A549 (cell line): ENCODE results near the gene ANXA6. TPM values are rescaled to one million over a fixed set of nuclear protein-coding genes. Genes with fewer than 3 reads are reported as not detected.

Source experiments
- ATAC-seq, 2 experiments: fragments of 200-7000 bp in 1 of 2; fragments of >200 bp in 1 of 2; cut with Nextera tagmentation in 1 of 2; cut with Tn5 transposase in 1 of 2; 3 replicates each; pipeline versions ENCODE4 v1.8.0 to v1.9.1; 2018 to 2020; ENCODE audit warnings: mild to moderate bottlenecking in 1 of 2, moderate library complexity in 1 of 2
- CTCF ChIA-PET: fragments of 300-600 bp; sonication (Branson Sonifier 250); formaldehyde crosslinking; extraction: SDS; loops from one replicate; lab custom pipeline; 2021; ENCODE audit warnings: antibody characterized with exemption, inconsistent platforms; lab: Yijun Ruan, JAX
- POLR2A ChIA-PET: fragments of 350-600 bp; formaldehyde crosslinking; extraction: SDS; loops from one replicate; lab custom pipeline; 2021; ENCODE audit warnings: antibody characterized with exemption, inconsistent platforms; lab: Yijun Ruan, JAX
- DNase-seq, 2 experiments: peaks; one replicate each; pipeline versions ENCODE4 v3.0.0 to v3.0.0-alpha.2; 2011 to 2016; ENCODE audit warnings: low read depth in 1 of 2, low spot score in 1 of 2
- FAIRE-seq: peaks from 2 replicates; lab custom pipeline; 2011; peaks lifted over from hg19 to GRCh38; lab: Jason Lieb, UNC
- H3K27ac ChIP-seq, 2 experiments: fragments of >200 bp; sonication (Bioruptor Twin); formaldehyde crosslinking; 3 replicates each; pipeline ENCODE4 v1.5.1; 2016 to 2017
- H3K4me1 ChIP-seq: fragments of >200 bp; sonication (Bioruptor Twin); formaldehyde crosslinking; 3 replicates; pipeline ENCODE4 v1.6.1; 2016
- H3K4me2 ChIP-seq: fragments of >200 bp; sonication (Bioruptor Twin); formaldehyde crosslinking; 3 replicates; pipeline ENCODE4 v1.6.1; 2016
- H3K4me3 ChIP-seq: fragments of >200 bp; sonication (Bioruptor Twin); formaldehyde crosslinking; 3 replicates; pipeline ENCODE4 v1.5.1; 2016
- H3K9me3 ChIP-seq: fragments of >200 bp; sonication (Bioruptor Twin); formaldehyde crosslinking; 3 replicates; pipeline ENCODE4 v1.6.1; 2016
- CHD4 ChIP-seq: fragments of 200-600 bp; sonication (generic); IDR thresholded peaks from 2 replicates; pipeline ENCODE4 v1.6.1; 2016; ENCODE audit warnings: antibody characterized with exemption, mild to moderate bottlenecking, borderline replicate concordance
- E2F6 ChIP-seq: IDR thresholded peaks from 2 replicates; pipeline ENCODE4 v1.6.1; 2012; ENCODE audit warnings: low read depth, borderline replicate concordance
- EP300 ChIP-seq, 2 experiments: fragments of >200 bp; sonication (Bioruptor Twin); formaldehyde crosslinking; IDR thresholded peaks; 2 replicates in 1 of 2; 3 replicates in 1 of 2; pipeline ENCODE4 v1.6.1; 2016 to 2017
- FOSB ChIP-seq: fragments of 250-450 bp; sonication (Bioruptor Pico); IDR thresholded peaks from 2 replicates; pipeline ENCODE4 v1.5.0; 2020; ENCODE audit warnings: mild to moderate bottlenecking, moderate library complexity
- FOSL2 ChIP-seq, 2 experiments: fragments of 450-650 bp in 1 of 2; fragments of >200 bp in 1 of 2; sonication (Bioruptor Twin) in 1 of 2; formaldehyde crosslinking; IDR thresholded peaks; 2 replicates each; pipeline versions ENCODE4 v1.5.0 to v1.6.1; 2016 to 2020; ENCODE audit warnings: mild to moderate bottlenecking in 1 of 2, moderate library complexity in 1 of 2
- HDAC2 ChIP-seq: fragments of 200-600 bp; sonication (generic); IDR thresholded peaks from 2 replicates; pipeline ENCODE4 v1.6.1; 2016
- HMGXB4 ChIP-seq: fragments of 250-450 bp; sonication (Bioruptor Pico); IDR thresholded peaks from 2 replicates; pipeline ENCODE4 v1.5.0; 2021; ENCODE audit warnings: mild to moderate bottlenecking, moderate library complexity, borderline replicate concordance
- HOXA7 ChIP-seq: fragments of 250-450 bp; sonication (Bioruptor Pico); IDR thresholded peaks from 2 replicates; pipeline ENCODE4 v1.5.0; 2020; ENCODE audit warnings: mild to moderate bottlenecking, moderate library complexity
- JUNB ChIP-seq: fragments of >200 bp; sonication (Bioruptor Twin); formaldehyde crosslinking; IDR thresholded peaks from 2 replicates; pipeline ENCODE4 v1.6.1; 2016
- KDM1A ChIP-seq: fragments of 200-600 bp; sonication (generic); IDR thresholded peaks from 2 replicates; pipeline ENCODE4 v1.6.1; 2016; ENCODE audit warnings: low read depth, mild to moderate bottlenecking
- MYC ChIP-seq: IDR thresholded peaks from 2 replicates; pipeline ENCODE4 v1.6.1; 2012; ENCODE audit warnings: mild to moderate bottlenecking, inconsistent platforms, low read length, improper control_type of control experiment, borderline replicate concordance
- NFE2L2 ChIP-seq: fragments of 150-350 bp; conservative IDR thresholded peaks from 2 replicates; pipeline ENCODE4 v1.6.1; 2014; ENCODE audit warnings: low read length
- POLR2AphosphoS2 ChIP-seq: conservative IDR thresholded peaks from 2 replicates; pipeline ENCODE4 v1.6.1; 2012; ENCODE audit warnings: low read length, improper control_type of control experiment, inconsistent platforms
- RAD21 ChIP-seq, 2 experiments: fragments of >200 bp in 1 of 2; sonication (Bioruptor Twin) in 1 of 2; formaldehyde crosslinking in 1 of 2; IDR thresholded peaks in 1 of 2; conservative IDR thresholded peaks in 1 of 2; 2 replicates in 1 of 2; 3 replicates in 1 of 2; pipeline ENCODE4 v1.6.1; 2012 to 2018; ENCODE audit warnings: inconsistent platforms in 1 of 2
- RARB ChIP-seq: fragments of 250-450 bp; sonication (Bioruptor Pico); IDR thresholded peaks from 2 replicates; pipeline ENCODE4 v1.8.0; 2021; ENCODE audit warnings: mild to moderate bottlenecking, moderate library complexity
- RCOR1 ChIP-seq: fragments of 150-350 bp; IDR thresholded peaks from 2 replicates; pipeline ENCODE4 v1.6.1; 2014; ENCODE audit warnings: antibody characterized with exemption, low read length, low read depth
- RFX5 ChIP-seq: fragments of 450-650 bp; IDR thresholded peaks from 2 replicates; pipeline ENCODE4 v1.7.1; 2014; ENCODE audit warnings: antibody characterized with exemption, mild to moderate bottlenecking, moderate library complexity
- RNF2 ChIP-seq: fragments of 200-600 bp; sonication (generic); IDR thresholded peaks from 2 replicates; pipeline ENCODE4 v1.6.1; 2016; ENCODE audit warnings: low read depth, mild to moderate bottlenecking, antibody characterized with exemption, moderate library complexity, borderline replicate concordance
- SREBF2 ChIP-seq: fragments of 450-650 bp; IDR thresholded peaks from 2 replicates; pipeline ENCODE4 v1.6.1; 2014; ENCODE audit warnings: mild to moderate bottlenecking, moderate library complexity
- TP53 ChIP-seq: fragments of 250-450 bp; sonication (Bioruptor Pico); IDR thresholded peaks from 2 replicates; pipeline ENCODE4 v1.5.0; 2021; ENCODE audit warnings: mild to moderate bottlenecking, moderate library complexity
- ZC3H11A ChIP-seq: fragments of 450-650 bp; IDR thresholded peaks from 2 replicates; pipeline ENCODE4 v1.6.1; 2014; ENCODE audit warnings: antibody characterized with exemption, mild to moderate bottlenecking
- ZFP36 ChIP-seq: fragments of 450-650 bp; IDR thresholded peaks from 2 replicates; pipeline ENCODE4 v1.6.1; 2014; ENCODE audit warnings: borderline replicate concordance; ENCODE audit not compliant: partially characterized antibody
- WGBS: methylation state at CpG from one replicate; pipeline ENCODE4 v1.1.6; 2017; ENCODE audit errors: missing lambda C conversion rate; 5-methylcytosine and 5-hydroxymethylcytosine counted together
- polyA plus RNA-seq, 4 experiments: library from polyadenylated mRNA; depleted of rRNA in 3 of 4; stranded (reverse); fragments of >200 nt; fragmentation: RNase III in 1 of 4; extraction: RNeasy Plus Mini Kit Qiagen cat#74134 plus additional on column Dnase treatment in 1 of 4; gene quantifications; 2 replicates in 3 of 4; 3 replicates in 1 of 4; pipeline ENCODE4 v1.2.3, GENCODE V29; 2011 to 2017
- TF ChIP-seq, protein P1 (sequence below): fragments of >200 bp; sonication (Bioruptor Twin); formaldehyde crosslinking; IDR thresholded peaks from 2 replicates; pipeline ENCODE4 v1.6.1; 2016

Gene ANXA6
- polyA plus RNA-seq, 2 of the 4 experiments (the other 2 are of a cell fraction) = 32.4 to 53.0 TPM

- ChIA-PET CTCF (interaction anchor here (1.9 to 25.1 kb wide), 4 partner anchors 8 to 70 kb away, joined by 4 to 704 read pairs (median 178); no protein-coding TSS in a partner anchor), POLR2A (no interaction called here)
- FAIRE-seq = no peak
These were observed 34.8 kb downstream of the ANXA6 start for GRCh38 chr5:151122828-151123227.

GRCh38 chr5:151121665-151122064 is 35.9 kb downstream of the ANXA6 start:
- no peak overlapping the region for H3K27ac ChIP-seq
- FAIRE-seq = no peak
- no peak for DNase-seq
- 86% methylated on average over 5 of the region's 5 CpGs for WGBS
- no peak overlapping the region for H3K4me2 ChIP-seq
- no peak for ATAC-seq
- no peak overlapping the region for H3K4me3 ChIP-seq
- TF ChIP-seq FOSB (CRISPR knock-in tag) = no peak
- TF ChIP-seq FOSL2 (IDR thresholded peaks at IDR 0.05) = no peak
- TF ChIP-seq FOSL2 (CRISPR knock-in tag; IDR thresholded peaks at IDR 0.05) = no peak
- TF ChIP-seq RFX5 = no peak
- no peak for TF ChIP-seq HDAC2
- no peak for TF ChIP-seq HOXA7 (CRISPR knock-in tag)
- no peak for TF ChIP-seq ZFP36
- no peak for TF ChIP-seq TP53
- TF ChIP-seq RAD21 (conservative IDR thresholded peaks at IDR 0.05 in 1 of 2, IDR thresholded peaks at IDR 0.05 in 1 of 2) = no peak
- TF ChIP-seq SREBF2 = no peak
- no peak for TF ChIP-seq JUNB
- TF ChIP-seq RARB (CRISPR knock-in tag) = no peak
- no peak for TF ChIP-seq KDM1A
- TF ChIP-seq POLR2AphosphoS2 = no peak
- TF ChIP-seq, protein P1, sequence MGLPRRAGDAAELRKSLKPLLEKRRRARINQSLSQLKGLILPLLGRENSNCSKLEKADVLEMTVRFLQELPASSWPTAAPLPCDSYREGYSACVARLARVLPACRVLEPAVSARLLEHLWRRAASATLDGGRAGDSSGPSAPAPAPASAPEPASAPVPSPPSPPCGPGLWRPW = no peak
- TF ChIP-seq MYC = no peak
- TF ChIP-seq, all 56 proteins: peak for 0
- Histone ChIP-seq H3K4me1 (peaks cover 7% of the 10 kb centered on the region; the same call in 2 of the 3 replicates), H3K9me3 (no peaks in the 10 kb centered on the region)
- POLR2A ChIA-PET = no interaction called here
- CTCF ChIA-PET = interaction anchor here (0.7 to 25.1 kb wide), 4 partner anchors 14 to 69 kb away, joined by 3 to 704 read pairs (median 142); no protein-coding TSS in a partner anchor

More at GRCh38 chr5:151122828-151123227, 34.8 kb downstream of the ANXA6 start:
- TF ChIP-seq E2F6 (no peak), EP300 (IDR thresholded peaks at IDR 0.05) (no peak), NFE2L2 (no peak), ZC3H11A (no peak), RCOR1 (no peak), HOXA7 (CRISPR knock-in tag) (no peak), KDM1A (no peak), RNF2 (no peak), HMGXB4 (CRISPR knock-in tag) (no peak), ZFP36 (no peak), SREBF2 (no peak), CHD4 (no peak), TP53 (no peak)
- Histone ChIP-seq H3K9me3 (no peaks in the 10 kb centered on the region), H3K4me3 (no peak overlapping the region), H3K4me1 (peaks cover 7% of the 10 kb centered on the region; the same call in 2 of the 3 replicates), H3K4me2 (no peak overlapping the region), H3K27ac (no peak overlapping the region)
- DNase-seq = no peak
- 92% methylated on average over 14 of the region's 14 CpGs for WGBS
- no peak for ATAC-seq
